SU-DHL-6 (cell line): ENCODE results near the gene ZNF609.
"Not testable (repeated sequence)": the region's sequence is repeated elsewhere in the genome, so short reads cannot be mapped to it uniquely, and the experiment has no call there.

Experiments used
- CTCF ChIP-seq: fragments of 200-600 bp; sonication (generic); IDR thresholded peaks from one replicate; pipeline ENCODE4 v1.5.1; 2017; ENCODE audit warnings: antibody characterized with exemption, mild to moderate bottlenecking, low read length, moderate library complexity; ENCODE audit not compliant: insufficient read depth, poor library complexity, severe bottlenecking
- EZH2phosphoT487 ChIP-seq: fragments of 200-600 bp; sonication (generic), shearing (Covaris generic); conservative IDR thresholded peaks from 2 replicates; pipeline ENCODE4 v1.6.1; 2018; ENCODE audit warnings: mild to moderate bottlenecking, antibody characterized with exemption, low read length, moderate library complexity, mixed read lengths

- not testable (repeated sequence) for TF ChIP-seq CTCF, EZH2phosphoT487
These were observed 172.3 kb downstream of the ZNF609 start for GRCh38 chr15:64632639-64633038.
